Mesenchymal stem cell (in vitro differentiated cells and primary cell): Measurements from ENCODE around the gene DSN1.

Experiments
- DNase-seq: peaks from one replicate; pipeline ENCODE4 v3.0.0-alpha.2; 2013
- H2AFZ ChIP-seq: one replicate; pipeline ENCODE4 v1.6.1; 2013; ENCODE audit warnings: low read depth, mild to moderate bottlenecking, control low read depth, inconsistent platforms, low read length, moderate library complexity
- H2AK5ac ChIP-seq: 2 replicates; pipeline ENCODE4 v1.6.1; 2013; ENCODE audit warnings: low read length, moderate library complexity, mild to moderate bottlenecking, inconsistent platforms; ENCODE audit not compliant: severe bottlenecking
- H2BK120ac ChIP-seq: one replicate; pipeline ENCODE4 v1.6.1; 2013; ENCODE audit warnings: low read depth, mild to moderate bottlenecking, inconsistent platforms, low read length, moderate library complexity
- H2BK12ac ChIP-seq, 2 experiments: one replicate each; pipeline ENCODE4 v1.6.1; 2013; ENCODE audit warnings: inconsistent platforms in 2 of 2, low read length in 2 of 2, mild to moderate bottlenecking in 2 of 2, moderate library complexity in 2 of 2, control low read depth in 1 of 2
- H2BK15ac ChIP-seq: one replicate; pipeline ENCODE4 v1.6.1; 2013; ENCODE audit warnings: mild to moderate bottlenecking, low read depth, inconsistent platforms; ENCODE audit not compliant: poor library complexity, severe bottlenecking
- H2BK5ac ChIP-seq: 2 replicates; pipeline ENCODE4 v1.6.1; 2013; ENCODE audit warnings: low read depth, mild to moderate bottlenecking, low read length, control low read depth, inconsistent platforms; ENCODE audit not compliant: poor library complexity, severe bottlenecking
- H3K14ac ChIP-seq, 2 experiments: one replicate each; pipeline ENCODE4 v1.6.1; 2013; ENCODE audit warnings: inconsistent platforms in 2 of 2, low read length in 2 of 2, control low read depth in 1 of 2, mild to moderate bottlenecking in 1 of 2, moderate library complexity in 1 of 2
- H3K18ac ChIP-seq, 2 experiments: one replicate each; pipeline ENCODE4 v1.6.1; 2013; ENCODE audit warnings: inconsistent platforms in 2 of 2, low read length in 2 of 2, control low read depth in 1 of 2, low read depth in 1 of 2, mild to moderate bottlenecking in 1 of 2
- H3K23ac ChIP-seq, 2 experiments: one replicate each; pipeline ENCODE4 v1.6.1; 2013; ENCODE audit warnings: inconsistent platforms in 2 of 2, low read length in 2 of 2, mild to moderate bottlenecking in 2 of 2, moderate library complexity in 2 of 2, control low read depth in 1 of 2
- H3K27ac ChIP-seq: 2 replicates; pipeline ENCODE4 v1.5.1; 2013; ENCODE audit warnings: mild to moderate bottlenecking, moderate library complexity, low read length, control low read depth, inconsistent platforms; ENCODE audit not compliant: poor library complexity, severe bottlenecking
- H3K27me3 ChIP-seq, 2 experiments: 2 replicates each; pipeline versions ENCODE4 v1.6.1 to v1.7.0; 2013; ENCODE audit warnings: low read length in 2 of 2, mild to moderate bottlenecking in 2 of 2, moderate library complexity in 2 of 2, control low read depth in 1 of 2, inconsistent platforms in 1 of 2; ENCODE audit not compliant: control insufficient read depth in 1 of 2, insufficient read depth in 1 of 2
- H3K36me3 ChIP-seq, 2 experiments: 2 replicates each; pipeline versions ENCODE4 v1.6.1 to v1.7.0; 2013; ENCODE audit warnings: low read length in 2 of 2, control low read depth in 1 of 2, inconsistent platforms in 1 of 2, low read depth in 1 of 2, mild to moderate bottlenecking in 1 of 2; ENCODE audit not compliant: insufficient read depth in 2 of 2, control insufficient read depth in 1 of 2
- H3K4ac ChIP-seq, 2 experiments: one replicate each; pipeline ENCODE4 v1.6.1; 2013; ENCODE audit warnings: inconsistent platforms in 2 of 2, low read length in 2 of 2, mild to moderate bottlenecking in 2 of 2, moderate library complexity in 2 of 2, control low read depth in 1 of 2, low read depth in 1 of 2
- H3K4me1 ChIP-seq: 2 replicates; pipeline ENCODE4 v1.6.1; 2013; ENCODE audit warnings: low read depth, low read length, control low read depth; ENCODE audit not compliant: control insufficient read depth, insufficient read depth
- H3K4me2 ChIP-seq: 2 replicates; pipeline ENCODE4 v1.6.1; 2013; ENCODE audit warnings: low read length, mild to moderate bottlenecking, inconsistent platforms; ENCODE audit not compliant: poor library complexity, severe bottlenecking
- H3K4me3 ChIP-seq, 2 experiments: 2 replicates each; pipeline versions ENCODE4 v1.5.1 to v1.7.0; 2013; ENCODE audit warnings: low read length in 2 of 2, mild to moderate bottlenecking in 2 of 2, control low read depth in 1 of 2, low read depth in 1 of 2; ENCODE audit not compliant: insufficient read depth in 1 of 2
- H3K79me1 ChIP-seq: replicated peaks from 2 replicates; pipeline ENCODE4 v1.6.1; 2013; ENCODE audit warnings: mild to moderate bottlenecking, control low read depth, low read length, inconsistent platforms; ENCODE audit not compliant: poor library complexity, severe bottlenecking
- H3K9ac ChIP-seq: 2 replicates; pipeline ENCODE4 v1.7.0; 2013; ENCODE audit warnings: mild to moderate bottlenecking, low read length, moderate library complexity
- H3K9me3 ChIP-seq: 2 replicates; pipeline ENCODE4 v1.7.0; 2013; ENCODE audit warnings: mild to moderate bottlenecking, low read length; ENCODE audit not compliant: control insufficient read depth
- H4K8ac ChIP-seq: one replicate; pipeline ENCODE4 v1.6.1; 2013; ENCODE audit warnings: inconsistent platforms, mild to moderate bottlenecking, low read length, moderate library complexity
- H4K91ac ChIP-seq: one replicate; pipeline ENCODE4 v1.6.1; 2013; ENCODE audit warnings: mild to moderate bottlenecking, low read length, inconsistent platforms
- WGBS: methylation state at CpG from one replicate; pipeline ENCODE4 v1.1.7; 2013; ENCODE audit warnings: mixed read lengths; 5-methylcytosine and 5-hydroxymethylcytosine counted together

Gene DSN1

DNA sequence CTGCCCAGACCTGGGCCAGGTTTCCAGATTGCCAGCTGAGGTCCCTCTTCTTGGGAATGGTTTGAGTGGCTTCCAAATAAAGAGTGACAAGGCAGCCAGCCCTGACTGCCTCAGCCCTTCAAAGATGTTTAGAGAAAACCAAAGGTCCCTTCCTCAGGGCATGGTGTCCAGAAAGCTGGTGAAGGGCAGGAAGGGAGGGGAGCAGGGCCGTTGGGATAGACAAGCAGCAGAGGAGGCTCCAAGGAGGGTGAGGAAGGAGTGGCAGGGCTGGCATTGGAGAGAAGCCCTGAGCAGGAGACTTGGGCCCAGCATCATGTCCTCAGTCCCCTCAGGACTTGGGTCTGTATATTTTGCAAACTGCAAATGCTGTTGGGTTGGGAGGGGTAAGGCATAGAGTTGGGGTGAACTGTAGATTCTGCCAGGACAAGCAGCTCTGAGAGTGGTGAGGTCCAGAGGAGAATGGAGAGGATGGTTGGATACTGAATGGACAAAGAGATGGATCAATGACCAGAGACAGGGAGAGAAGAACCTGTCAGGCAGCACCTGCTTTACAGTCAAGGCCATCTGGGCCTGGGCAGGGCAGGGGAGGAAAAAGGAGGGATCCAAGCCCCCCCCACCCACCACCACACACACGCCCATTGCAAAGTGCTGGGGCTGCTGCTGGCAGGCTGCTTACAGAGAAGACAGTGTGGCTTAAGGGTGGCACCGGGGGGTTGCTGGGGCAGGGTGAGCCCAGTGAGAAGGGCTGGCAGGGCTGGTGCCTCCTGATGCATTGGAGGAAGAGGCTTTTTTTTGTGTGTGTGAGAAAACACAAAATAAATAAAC lies 5.5 kb upstream of the DSN1 start:
- no peak overlapping the region for H3K4me2 ChIP-seq
- H2BK15ac ChIP-seq = no peak overlapping the region
- H4K8ac ChIP-seq = no peak overlapping the region
- no peak overlapping the region for H2AK5ac ChIP-seq
- H4K91ac ChIP-seq = no peak overlapping the region
- no peak overlapping the region for H3K27ac ChIP-seq
- WGBS = 81% methylated on average over 2 of the region's 3 CpGs
- no peaks in the 10 kb centered on the region for H3K27me3 ChIP-seq
- no peak overlapping the region for H3K9ac ChIP-seq
- DNase-seq = no peak
- H3K4me1 ChIP-seq = no peaks in the 10 kb centered on the region
- no peaks in the 10 kb centered on the region for H3K9me3 ChIP-seq
- H2AFZ ChIP-seq = no peak overlapping the region
- no peak overlapping the region for H2BK120ac ChIP-seq
- H3K23ac ChIP-seq = no peak overlapping the region
- H3K4ac ChIP-seq = no peak overlapping the region
- no peak overlapping the region for H3K4me3 ChIP-seq
- peaks cover 13% of the 10 kb centered on the region for H3K79me1 ChIP-seq
- no peak overlapping the region for H3K14ac ChIP-seq
- H3K36me3 ChIP-seq = peaks cover 25 to 36% of the 10 kb centered on the region in 2 experiments
- H2BK5ac ChIP-seq = no peak overlapping the region
- H3K18ac ChIP-seq = no peak overlapping the region
- no peak overlapping the region for H2BK12ac ChIP-seq

DNA sequence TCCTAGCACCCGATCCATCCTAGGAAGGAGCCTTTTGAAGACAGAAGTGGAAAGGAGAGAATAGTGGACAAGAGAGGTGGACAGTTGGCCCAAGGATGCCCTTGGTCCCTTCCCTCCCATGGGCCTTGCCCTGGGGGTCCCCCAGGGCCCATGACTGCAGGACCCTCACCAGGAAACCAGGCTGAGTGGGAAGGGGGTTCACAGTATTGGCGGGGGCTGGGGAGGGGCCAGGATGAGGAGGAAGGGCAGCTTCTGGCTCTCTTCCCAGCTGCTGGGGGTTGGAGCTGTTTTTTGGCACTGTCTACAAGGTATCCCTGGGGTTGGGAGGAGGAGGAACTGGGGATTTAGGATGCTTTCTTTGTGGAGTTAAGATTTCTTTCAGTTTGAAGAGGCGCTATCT lies 4.0 kb upstream of the DSN1 start:
- H2BK15ac ChIP-seq = no peak overlapping the region
- no peak overlapping the region for H3K18ac ChIP-seq
- no peaks in the 10 kb centered on the region for H3K27me3 ChIP-seq
- no peak for DNase-seq
- H4K8ac ChIP-seq = no peak overlapping the region
- H2AFZ ChIP-seq = no peak overlapping the region
- H2BK120ac ChIP-seq = no peak overlapping the region
- H3K14ac ChIP-seq = no peak overlapping the region
- H3K9ac ChIP-seq = no peak overlapping the region
- H3K79me1 ChIP-seq = peaks cover 15% of the 10 kb centered on the region
- WGBS = 96% methylated on average over 2 of the region's 3 CpGs
- no peak overlapping the region for H4K91ac ChIP-seq
- no peak overlapping the region for H3K4me3 ChIP-seq
- no peak overlapping the region for H3K4ac ChIP-seq
- no peak overlapping the region for H2BK12ac ChIP-seq
- H3K9me3 ChIP-seq = no peaks in the 10 kb centered on the region
- no peak overlapping the region for H2AK5ac ChIP-seq
- peaks cover 2% of the 10 kb centered on the region for H3K4me1 ChIP-seq
- H3K4me2 ChIP-seq = no peak overlapping the region
- H3K36me3 ChIP-seq = peaks cover 12 to 21% of the 10 kb centered on the region in 2 experiments
- H2BK5ac ChIP-seq = no peak overlapping the region
- no peak overlapping the region for H3K27ac ChIP-seq
- no peak overlapping the region for H3K23ac ChIP-seq

DNA sequence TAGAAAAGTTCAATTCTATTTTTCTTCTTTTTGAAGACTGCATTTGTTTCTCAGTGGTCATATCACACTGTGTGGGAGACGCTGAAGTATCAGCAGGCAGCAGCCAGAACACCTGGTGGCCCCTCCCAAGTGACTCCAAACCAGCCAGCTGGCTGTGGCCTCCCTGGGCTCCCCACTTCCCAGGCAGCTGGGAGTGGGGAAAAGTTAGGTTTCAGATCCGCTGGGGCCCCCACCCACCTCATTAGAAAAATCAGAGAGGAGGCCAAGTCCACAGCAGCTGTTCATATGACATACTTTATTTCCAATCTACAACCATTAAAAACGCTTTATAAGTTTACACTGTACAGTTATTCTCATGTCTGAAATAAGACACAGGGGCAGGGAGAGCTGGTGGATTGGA lies 3.6 kb upstream of the DSN1 start:
- Histone ChIP-seq H3K9ac (no peak overlapping the region), H2BK15ac (no peak overlapping the region), H3K9me3 (no peaks in the 10 kb centered on the region), H3K4ac (no peak overlapping the region), H3K36me3 (peaks cover 8 to 17% of the 10 kb centered on the region in 2 experiments), H3K79me1 (peaks cover 14% of the 10 kb centered on the region), H4K91ac (no peak overlapping the region), H2BK5ac (no peak overlapping the region), H3K23ac (no peak overlapping the region), H2BK12ac (no peak overlapping the region), H2AK5ac (no peak overlapping the region), H2AFZ (no peak overlapping the region), H2BK120ac (no peak overlapping the region), H3K4me1 (peaks cover 2% of the 10 kb centered on the region), H3K14ac (no peak overlapping the region), H3K27me3 (no peaks in the 10 kb centered on the region), H3K4me2 (no peak overlapping the region), H3K27ac (no peak overlapping the region), H3K18ac (no peak overlapping the region), H4K8ac (no peak overlapping the region), H3K4me3 (no peak overlapping the region)
- WGBS = 100% methylated on average over 2 of the region's 3 CpGs
- DNase-seq = no peak

DNA sequence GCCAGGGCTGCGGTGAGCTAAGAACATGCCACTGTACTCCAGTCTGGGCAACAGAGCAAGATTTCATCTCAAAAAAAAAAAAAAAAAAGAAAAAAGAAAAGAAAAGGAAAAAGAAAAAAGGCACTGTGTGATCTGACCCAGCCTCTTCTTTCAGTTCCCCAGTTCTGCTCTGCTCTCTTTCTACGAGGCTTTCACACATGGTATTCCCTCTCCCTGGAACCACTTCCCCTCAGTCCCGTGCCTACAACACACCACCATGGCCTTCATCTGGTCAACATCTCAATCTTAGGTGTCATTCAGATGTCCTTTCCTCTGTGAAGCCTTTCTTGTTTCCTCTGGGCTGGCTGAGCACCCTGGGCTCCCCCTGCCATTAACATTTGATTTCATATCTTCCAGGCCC lies 2.3 kb upstream of the DSN1 start:
- Histone ChIP-seq H2BK120ac (no peak overlapping the region), H3K4me3 (no peak overlapping the region), H3K27me3 (no peaks in the 10 kb centered on the region), H2BK5ac (no peak overlapping the region), H4K8ac (no peak overlapping the region), H3K18ac (no peak overlapping the region), H3K23ac (no peak overlapping the region), H3K14ac (no peak overlapping the region), H3K27ac (no peak overlapping the region), H2AFZ (no peak overlapping the region), H4K91ac (no peak overlapping the region), H3K4me1 (peaks cover 2% of the 10 kb centered on the region), H3K4me2 (no peak overlapping the region), H3K4ac (no peak overlapping the region), H3K79me1 (peaks cover 15% of the 10 kb centered on the region), H3K9me3 (no peaks in the 10 kb centered on the region), H2BK15ac (no peak overlapping the region), H2BK12ac (no peak overlapping the region), H3K36me3 (peaks cover 7 to 19% of the 10 kb centered on the region in 2 experiments), H2AK5ac (no peak overlapping the region), H3K9ac (no peak overlapping the region)
- DNase-seq = no peak
- WGBS = 90% methylated on average over 2 of the region's 3 CpGs
